PFSK-1 (cell line): Measurements from ENCODE around the gene LAMA3.

Source experiments
- FOXP2 ChIP-seq: optimal IDR thresholded peaks from 2 replicates; pipeline ENCODE3; 2011; ENCODE audit warnings: borderline replicate concordance, control low read depth, inconsistent platforms; ENCODE audit not compliant: insufficient read depth; ENCODE audit errors: extremely low read length, extremely low read depth
- POLR2AphosphoS5 ChIP-seq: IDR thresholded peaks from 2 replicates; pipeline ENCODE4 v1.6.1; 2012; ENCODE audit warnings: low read depth, mild to moderate bottlenecking, control low read depth, low read length, moderate library complexity
- REST ChIP-seq, 2 experiments: IDR thresholded peaks; 2 replicates each; pipeline versions ENCODE4 v1.6.1 to v1.8.0; 2011 to 2012; ENCODE audit warnings: low read depth in 2 of 2, low read length in 2 of 2, control low read depth in 1 of 2, inconsistent platforms in 1 of 2, mild to moderate bottlenecking in 1 of 2, moderate library complexity in 1 of 2; ENCODE audit not compliant: insufficient read depth in 1 of 2
- SIN3A ChIP-seq: IDR thresholded peaks from 2 replicates; pipeline ENCODE4 v1.6.1; 2012; ENCODE audit warnings: mild to moderate bottlenecking, low read length, moderate library complexity, borderline replicate concordance; ENCODE audit not compliant: insufficient read depth
- TAF1 ChIP-seq: IDR thresholded peaks from 2 replicates; pipeline ENCODE4 v1.6.1; 2012; ENCODE audit warnings: low read length, control low read depth, borderline replicate concordance; ENCODE audit not compliant: insufficient read depth

The LAMA3 gene

GRCh38 chr18:23943903-23944624 is 254.8 kb downstream of the LAMA3 start:
- no peak for TF ChIP-seq FOXP2
- no peak for TF ChIP-seq SIN3A
- TF ChIP-seq POLR2AphosphoS5 = no peak
- TF ChIP-seq REST (IDR thresholded peaks at IDR 0.05; ENCODE audit: insufficient read depth in 1 of 2, low read depth in 2 of 2, low read length in 2 of 2) = no peak
- no peak for TF ChIP-seq TAF1

GRCh38 chr18:23945416-23946079 is 256.3 kb downstream of the LAMA3 start:
- TF ChIP-seq FOXP2 (no peak), TAF1 (no peak), SIN3A (no peak), REST (IDR thresholded peaks at IDR 0.05; ENCODE audit: insufficient read depth in 1 of 2, low read depth in 2 of 2, low read length in 2 of 2) (no peak), POLR2AphosphoS5 (no peak)

GRCh38 chr18:23949863-23950262 is 260.6 kb downstream of the LAMA3 start:
- TF ChIP-seq TAF1 (no peak), SIN3A (no peak), POLR2AphosphoS5 (no peak), REST (IDR thresholded peaks at IDR 0.05; ENCODE audit: insufficient read depth in 1 of 2, low read depth in 2 of 2, low read length in 2 of 2) (no peak), FOXP2 (no peak)

- no peak for TF ChIP-seq TAF1
- no peak for TF ChIP-seq FOXP2
- TF ChIP-seq REST (IDR thresholded peaks at IDR 0.05; ENCODE audit: insufficient read depth in 1 of 2, low read depth in 2 of 2, low read length in 2 of 2) = no peak
- no peak for TF ChIP-seq POLR2AphosphoS5
- TF ChIP-seq SIN3A = no peak
Measured at GRCh38 chr18:23950644-23951043, 261.4 kb downstream of the LAMA3 start.

GRCh38 chr18:23951206-23951605 is 262.0 kb downstream of the LAMA3 start:
- TF ChIP-seq TAF1 (no peak), FOXP2 (no peak), SIN3A (no peak), REST (IDR thresholded peaks at IDR 0.05; ENCODE audit: insufficient read depth in 1 of 2, low read depth in 2 of 2, low read length in 2 of 2) (no peak), POLR2AphosphoS5 (no peak)
